Measurements from ENCODE around the gene FUT8.

DNA sequence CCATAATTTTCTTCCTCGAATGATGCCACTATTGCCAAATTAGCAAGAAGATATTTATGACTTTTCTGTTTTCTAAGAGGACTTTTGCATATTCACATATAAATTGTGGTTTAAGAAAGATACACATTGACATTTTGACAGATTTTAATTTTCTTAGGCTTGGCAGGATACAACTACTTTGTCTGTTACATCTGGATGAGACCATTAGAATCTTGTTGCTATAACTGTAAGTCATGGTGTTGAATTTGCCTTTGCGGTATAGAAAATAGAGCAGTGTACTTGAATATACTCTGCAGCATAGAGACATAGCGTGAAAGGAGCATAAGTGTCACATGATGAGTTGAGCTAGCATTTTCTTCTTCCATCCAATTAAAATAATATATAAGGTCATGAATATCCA lies 169.3 kb downstream of the FUT8 start:
- no peak for TF ChIP-seq SUZ12 (IDR thresholded peaks at IDR 0.05; ENCODE audit: extremely low read depth, insufficient read depth, insufficient read length)
- no peak for TF ChIP-seq YY1 (IDR thresholded peaks at IDR 0.05; ENCODE audit: insufficient read depth, insufficient read length)
- TF ChIP-seq ZNF274 (IDR thresholded peaks at IDR 0.05; ENCODE audit: low read depth, low read length): no peak
